Frontal cortex (tissue), 4 donors: ENCODE results near the gene GRIK2. TPM values are rescaled to one million over a fixed set of nuclear protein-coding genes. Genes with fewer than 3 reads are reported as not detected.

Experiments
- DNase-seq, 2 donors: peaks; one replicate each; pipeline ENCODE4 v3.0.0; 2012; ENCODE audit warnings: low spot score in 2 of 2
- FAIRE-seq: peaks from 2 replicates; lab custom pipeline; 2012; peaks lifted over from hg19 to GRCh38; lab: Jason Lieb, UNC
- total RNA-seq: library from RNA; depleted of rRNA; stranded (reverse); fragments of >200 nt; gene quantifications from one replicate; pipeline ENCODE4 v1.2.3, GENCODE V29; 2014
- donor health status: control.
- donor health status: control.
- donor health status: control.

The GRIK2 gene
- total RNA-seq, 1 donor from 2014 or later: 130 TPM

GRCh38 chr6:101528801-101529200 lies 135.3 kb downstream of the GRIK2 start:
- FAIRE-seq (no peak), DNase-seq (no peak)

GRCh38 chr6:101531538-101531937 lies 138.0 kb downstream of the GRIK2 start:
- FAIRE-seq (no peak), DNase-seq (no peak)

GRCh38 chr6:101534386-101534785 lies 140.9 kb downstream of the GRIK2 start:
- FAIRE-seq: no peak
- DNase-seq: no peak

GRCh38 chr6:101534821-101535220 lies 141.3 kb downstream of the GRIK2 start:
- DNase-seq (no peak), FAIRE-seq (no peak)

GRCh38 chr6:101537753-101538316 lies 144.3 kb downstream of the GRIK2 start:
- no peak for DNase-seq
- no peak for FAIRE-seq

DNA sequence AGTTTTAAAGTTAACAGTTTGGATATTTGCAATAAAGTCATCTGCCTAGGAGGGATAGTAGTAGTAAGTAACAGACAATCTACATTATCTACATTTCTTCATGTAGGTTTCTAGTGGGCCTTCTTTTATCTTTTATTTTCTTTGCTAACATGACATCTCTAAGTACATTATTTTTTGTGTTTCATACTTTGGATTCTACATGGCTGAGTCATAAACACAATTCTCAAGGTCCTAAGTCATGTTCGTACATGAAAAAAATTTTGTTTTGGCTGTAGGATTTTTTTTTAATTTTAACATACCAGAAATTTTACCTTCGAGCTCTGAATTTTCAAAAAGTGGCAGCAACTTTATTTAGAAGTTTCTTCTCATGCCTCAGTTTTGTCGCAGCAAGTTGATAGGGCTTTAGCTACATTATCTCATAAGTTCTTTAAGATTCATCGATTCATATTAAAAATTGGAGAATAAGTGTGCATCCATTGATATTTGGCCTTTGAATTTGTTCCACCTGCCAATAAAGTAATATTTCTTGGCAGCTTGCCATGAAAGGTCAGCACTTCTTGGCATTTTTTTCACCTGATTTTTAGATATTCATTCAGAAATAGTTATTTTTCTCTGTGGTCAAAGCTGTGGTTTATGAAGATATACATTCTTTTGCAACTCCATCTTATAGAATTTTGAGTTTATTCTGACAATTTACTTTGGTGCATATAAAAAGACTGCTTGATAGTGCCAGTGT lies 146.2 kb downstream of the GRIK2 start:
- no peak for FAIRE-seq
- DNase-seq: no peak

GRCh38 chr6:101541894-101542293 lies 148.4 kb downstream of the GRIK2 start:
- FAIRE-seq (no peak), DNase-seq (no peak)

DNA sequence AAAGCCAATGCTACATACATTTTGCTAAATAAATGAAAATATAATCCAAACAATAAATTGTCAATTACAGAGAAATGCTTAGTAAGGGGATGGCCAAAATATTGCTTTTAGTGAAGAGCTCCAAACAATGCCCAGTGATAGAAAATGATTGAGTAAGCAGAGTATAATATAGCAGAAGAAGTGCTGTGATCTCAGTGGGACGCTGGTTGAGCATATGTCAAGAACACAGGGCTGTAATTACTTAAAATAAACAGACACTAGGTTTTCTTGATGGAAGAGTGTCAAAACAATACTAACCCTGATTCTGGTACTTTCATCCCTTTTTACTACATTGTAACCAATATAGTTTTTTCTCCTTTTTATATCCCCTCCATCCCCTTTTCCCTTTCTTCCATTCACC lies 150.3 kb downstream of the GRIK2 start:
- DNase-seq (no peak), FAIRE-seq (no peak)

- no peak for FAIRE-seq
- DNase-seq: no peak
Measured at GRCh38 chr6:101544286-101544685, 150.8 kb downstream of the GRIK2 start.

DNA sequence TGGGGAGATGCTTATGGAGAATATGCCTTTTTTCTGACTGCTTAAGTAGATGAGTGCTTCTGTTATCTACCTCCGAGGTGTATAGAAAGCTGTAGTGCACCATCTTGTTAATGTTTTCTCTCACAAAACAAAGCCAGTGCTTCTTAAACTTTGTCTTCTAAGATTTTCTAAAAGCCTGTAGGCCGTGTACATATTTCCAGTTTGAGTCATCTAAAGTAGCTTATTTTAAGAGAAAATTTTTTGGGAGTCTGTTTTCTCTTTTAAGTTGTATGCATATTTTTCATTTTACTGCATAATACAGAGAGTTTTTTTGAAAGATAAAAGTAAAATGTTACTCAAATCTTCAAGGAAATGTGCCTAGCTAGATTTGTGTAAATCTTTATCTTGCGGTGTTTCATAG lies 151.7 kb downstream of the GRIK2 start:
- FAIRE-seq (no peak), DNase-seq (no peak)

DNA sequence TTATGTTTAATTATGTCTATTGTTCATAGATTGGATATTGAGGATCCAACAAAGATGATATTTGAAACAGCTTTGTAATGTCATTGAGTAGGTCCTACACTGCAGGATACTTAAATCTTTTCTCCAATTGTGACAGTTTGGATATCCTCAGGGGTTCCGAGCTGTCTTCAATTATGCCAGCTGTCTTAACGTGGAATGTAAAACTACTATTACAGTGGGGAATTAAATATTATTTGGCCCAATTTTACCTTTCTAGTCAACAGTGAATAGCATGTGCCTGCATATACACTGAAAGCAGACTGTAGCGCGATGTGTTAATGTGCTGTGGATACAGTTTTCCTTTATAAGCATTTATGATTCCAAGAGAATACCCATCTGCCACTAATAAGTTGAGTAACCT lies 156.9 kb downstream of the GRIK2 start:
- no peak for FAIRE-seq

GRCh38 chr6:101554231-101554630 lies 160.7 kb downstream of the GRIK2 start:
- FAIRE-seq: no peak

More for the DNA sequence above, 156.9 kb downstream of the GRIK2 start:
- no peak for DNase-seq

GRCh38 chr6:101558712-101559111 lies 165.2 kb downstream of the GRIK2 start:
- DNase-seq (no peak), FAIRE-seq (no peak)

More at GRCh38 chr6:101554231-101554630, 160.7 kb downstream of the GRIK2 start:
- no peak for DNase-seq

DNA sequence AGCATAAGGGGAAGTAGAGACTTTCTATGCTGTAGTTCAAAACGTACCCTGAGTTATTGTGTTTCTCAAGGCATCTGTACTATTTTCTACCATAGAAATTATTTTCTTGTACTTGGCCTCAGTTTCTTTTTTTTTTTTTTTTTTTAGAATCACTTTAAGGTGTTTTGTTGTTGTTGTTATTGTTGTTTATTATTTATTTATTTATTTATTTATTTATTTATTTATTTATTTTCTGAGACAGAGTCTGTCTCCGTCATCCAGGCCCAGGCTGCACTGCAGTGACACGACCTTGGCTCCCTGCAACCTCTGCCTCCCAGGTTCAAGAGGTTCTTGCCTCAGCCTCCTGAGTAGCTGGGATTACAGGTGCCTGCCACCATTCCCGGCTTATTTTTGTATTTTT lies 179.1 kb downstream of the GRIK2 start:
- FAIRE-seq: no peak

DNA sequence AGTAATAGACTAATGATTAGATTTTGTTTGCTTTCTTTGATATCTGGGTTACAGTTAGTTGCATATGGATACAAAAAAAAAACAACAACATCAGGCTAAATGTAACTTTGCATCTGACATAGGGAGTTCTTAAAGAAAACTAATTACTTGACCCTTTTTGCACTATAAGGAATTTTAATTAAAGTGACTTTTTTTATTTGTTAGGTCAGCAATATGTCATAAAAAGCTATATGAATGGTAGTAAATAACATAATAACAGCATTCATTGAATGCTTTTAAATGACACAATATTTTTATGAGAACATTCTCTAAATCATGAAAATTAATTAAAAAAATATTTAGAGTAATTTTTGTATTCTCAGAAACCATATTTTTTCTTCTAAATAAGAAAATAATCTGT lies 183.6 kb downstream of the GRIK2 start:
- FAIRE-seq (no peak), DNase-seq (no peak)

More for the DNA sequence above, 179.1 kb downstream of the GRIK2 start:
- DNase-seq: no peak

DNA sequence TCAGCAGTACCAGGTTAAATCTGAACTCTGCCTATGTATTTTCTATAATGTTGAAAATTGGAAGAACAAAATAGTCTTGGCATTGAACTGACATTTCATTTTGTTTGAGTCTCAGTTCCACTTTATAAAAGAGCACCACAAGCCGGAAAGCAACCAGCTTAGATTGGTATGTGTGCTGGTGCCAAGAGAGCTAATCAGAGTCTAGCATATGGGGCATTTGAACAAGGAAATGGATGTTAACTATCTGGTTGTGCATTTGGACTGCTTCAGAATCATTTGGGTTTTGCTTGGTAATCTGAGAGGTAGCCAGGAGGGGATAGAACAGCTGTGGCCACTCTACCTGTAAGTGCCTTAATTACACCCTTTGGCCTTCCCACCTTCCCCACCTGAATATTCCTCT lies 184.8 kb downstream of the GRIK2 start:
- no peak for DNase-seq
- no peak for FAIRE-seq

DNA sequence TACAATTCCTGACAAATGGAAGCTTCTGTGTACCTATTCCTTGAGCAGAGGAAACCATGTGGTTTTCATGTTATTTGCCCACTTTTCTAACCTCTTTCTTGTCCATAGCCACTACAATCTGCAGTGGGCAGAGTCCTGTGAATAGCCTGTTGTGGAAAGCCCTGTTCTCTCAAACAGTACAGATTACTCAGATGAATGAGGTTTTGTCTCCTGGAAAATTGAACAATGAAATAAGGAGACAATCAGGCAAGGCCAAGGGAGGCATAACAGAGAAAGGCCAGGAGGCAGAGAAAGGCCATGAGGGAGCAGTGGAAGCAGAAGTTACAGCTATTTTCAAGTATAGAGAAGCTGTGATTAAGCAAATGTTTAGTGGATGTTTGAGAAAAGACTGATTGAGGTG lies 189.3 kb downstream of the GRIK2 start:
- FAIRE-seq (no peak), DNase-seq (no peak)

- DNase-seq (no peak), FAIRE-seq (no peak)
Measured at GRCh38 chr6:101585501-101585900, 192.0 kb downstream of the GRIK2 start.

GRCh38 chr6:101588343-101588742 lies 194.8 kb downstream of the GRIK2 start:
- DNase-seq (no peak), FAIRE-seq (no peak)

- no peak for DNase-seq
- no peak for FAIRE-seq
Measured at GRCh38 chr6:101595276-101595675, 201.8 kb downstream of the GRIK2 start.

DNA sequence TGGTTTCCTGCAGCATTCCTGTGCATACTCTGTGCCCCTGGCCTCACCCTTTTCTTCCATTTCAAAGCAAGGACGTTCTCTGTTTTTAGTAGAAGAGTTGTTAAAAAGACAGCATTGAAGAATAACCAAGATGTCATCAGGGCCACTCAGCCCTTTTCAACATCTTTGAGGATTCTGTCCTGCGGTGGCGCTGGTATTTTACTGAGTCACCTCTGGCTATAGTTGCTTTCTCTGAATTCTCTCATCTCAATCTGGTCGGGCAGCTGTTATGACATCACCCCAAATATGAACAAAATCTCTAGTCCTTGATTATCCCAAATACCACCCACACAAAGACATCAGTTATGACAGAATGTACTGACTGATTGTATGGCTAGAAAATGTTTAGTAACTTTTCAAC lies 204.2 kb downstream of the GRIK2 start:
- DNase-seq (no peak), FAIRE-seq (no peak)

DNA sequence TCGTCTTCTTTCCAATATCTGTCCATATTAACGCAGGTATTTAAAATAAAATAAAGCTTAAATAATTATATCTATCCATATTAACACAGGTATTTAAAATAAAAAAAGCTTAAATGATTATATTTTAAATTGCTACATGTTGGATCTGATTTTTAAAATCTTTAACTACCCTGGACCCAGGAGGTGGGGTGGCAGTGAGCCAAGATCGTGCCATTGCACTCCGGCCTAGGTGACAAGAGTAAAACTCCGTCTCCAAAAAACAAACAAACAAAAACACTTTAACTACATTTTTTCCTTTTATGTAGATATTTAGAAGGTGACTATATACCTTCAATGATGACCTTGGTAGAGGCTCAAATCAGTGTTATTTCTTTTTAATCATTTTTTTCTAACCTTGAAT lies 211.9 kb downstream of the GRIK2 start:
- no peak for FAIRE-seq
- no peak for DNase-seq
